Measurements from ENCODE around the gene CCR6.
"Not testable (repeated sequence)": the region's sequence is repeated elsewhere in the genome, so short reads cannot be mapped to it uniquely, and the experiment has no call there.

The CCR6 gene

GRCh38 chr6:167122827-167123657, at the start of gene CCR6:
Gene CCR6 (plus strand): TSS chr6:167123096. CDS start chr6:167136135, 13,039 bp downstream.
- no peak for DNase-seq

GRCh38 chr6:167073679-167074274, 49.1 kb upstream of the CCR6 start:
- DNase-seq = peak in 1 of 2 donors; percentile 17

GRCh38 chr6:167077241-167077932, 45.5 kb upstream of the CCR6 start:
- DNase-seq = no peak

- DNase-seq = no peak
Observed at GRCh38 chr6:167078745-167079144, 44.2 kb upstream of the CCR6 start.

- DNase-seq = no peak
Observed at GRCh38 chr6:167079853-167080297, 43.0 kb upstream of the CCR6 start.

GRCh38 chr6:167087857-167088354, 35.0 kb upstream of the CCR6 start:
- DNase-seq = no peak

GRCh38 chr6:167088741-167089140, 34.2 kb upstream of the CCR6 start:
- DNase-seq = not testable (repeated sequence)

- no peak for DNase-seq
Observed at GRCh38 chr6:167089243-167090142, 33.4 kb upstream of the CCR6 start.

- peak in 1 of 2 donors; percentile 11 for DNase-seq
Observed at GRCh38 chr6:167090171-167090570, 32.7 kb upstream of the CCR6 start.

GRCh38 chr6:167091026-167091804, 31.7 kb upstream of the CCR6 start:
- DNase-seq = peak in 1 of 2 donors; percentile 73

- DNase-seq = no peak
Observed at GRCh38 chr6:167091805-167092107, 31.1 kb upstream of the CCR6 start.

GRCh38 chr6:167092672-167093339, 30.1 kb upstream of the CCR6 start:
- no peak for DNase-seq

GRCh38 chr6:167093406-167093921, 29.4 kb upstream of the CCR6 start:
- no peak for DNase-seq

- DNase-seq = no peak
Observed at GRCh38 chr6:167093922-167094432, 28.9 kb upstream of the CCR6 start.

- no peak for DNase-seq
Observed at GRCh38 chr6:167094436-167094819, 28.5 kb upstream of the CCR6 start.

GRCh38 chr6:167094820-167095637, 27.9 kb upstream of the CCR6 start:
- DNase-seq = peak in 1 of 2 donors; percentile 54

- DNase-seq = no peak
Observed at GRCh38 chr6:167095888-167096287, 27.0 kb upstream of the CCR6 start.

GRCh38 chr6:167096991-167097390, 25.9 kb upstream of the CCR6 start:
- no peak for DNase-seq

- DNase-seq = no peak
Observed at GRCh38 chr6:167097770-167098169, 25.1 kb upstream of the CCR6 start.

- no peak for DNase-seq
Observed at GRCh38 chr6:167098825-167099225, 24.1 kb upstream of the CCR6 start.

Data from bone marrow (tissue), 2 donors.